Common myeloid progenitor, CD34-positive (primary cell): Measurements from ENCODE around the gene ERBB4.

Experiments
- CTCF ChIA-PET: fragments of 350-600 bp; sonication (Branson Sonifier 250); formaldehyde crosslinking; loops from one replicate; lab custom pipeline; 2021; ENCODE audit warnings: antibody characterized with exemption; lab: Charles Lee
- POLR2A ChIA-PET: fragments of 350-600 bp; sonication (Branson Sonifier 250); formaldehyde crosslinking; loops from one replicate; lab custom pipeline; 2021; ENCODE audit warnings: antibody characterized with exemption; lab: Charles Lee
- DNase-seq, 3 donors: peaks; one replicate each; pipeline versions ENCODE4 v3.0.0 to v3.0.0-alpha.2; 2013
- H3K27ac ChIP-seq, 2 experiments: 1 replicate in 1 of 2; 2 replicates in 1 of 2; pipeline ENCODE4 v1.7.0; 2013; ENCODE audit warnings: inconsistent platforms in 2 of 2, low read length in 2 of 2, mild to moderate bottlenecking in 2 of 2, low read depth in 1 of 2, moderate library complexity in 1 of 2; ENCODE audit not compliant: severe bottlenecking in 2 of 2, insufficient read depth in 1 of 2, poor library complexity in 1 of 2
- H3K27me3 ChIP-seq, 5 experiments: replicated peaks in 2 of 5; 1 replicate in 3 of 5; 2 replicates in 2 of 5; pipeline versions ENCODE4 v1.6.1 to v1.7.0; 2013; ENCODE audit warnings: low read length in 4 of 5, mild to moderate bottlenecking in 2 of 5, moderate library complexity in 2 of 5, inconsistent platforms in 1 of 5; ENCODE audit not compliant: insufficient read depth in 5 of 5, control insufficient read depth in 4 of 5
- H3K36me3 ChIP-seq, 4 experiments: 1 replicate in 2 of 4; 2 replicates in 2 of 4; pipeline versions ENCODE4 v1.6.1 to v1.7.0; 2013; ENCODE audit warnings: low read length in 3 of 4, control low read depth in 1 of 4, mild to moderate bottlenecking in 1 of 4; ENCODE audit not compliant: control insufficient read depth in 4 of 4, insufficient read depth in 4 of 4
- H3K4me1 ChIP-seq, 4 experiments: 1 replicate in 3 of 4; 2 replicates in 1 of 4; pipeline versions ENCODE4 v1.6.1 to v1.7.1; 2013; ENCODE audit warnings: low read length in 3 of 4, mild to moderate bottlenecking in 3 of 4, control low read depth in 1 of 4, inconsistent platforms in 1 of 4, moderate library complexity in 1 of 4; ENCODE audit not compliant: control insufficient read depth in 4 of 4, insufficient read depth in 4 of 4; ENCODE audit errors: control extremely low read depth in 1 of 4
- H3K4me3 ChIP-seq, 7 experiments: 1 replicate in 4 of 7; 2 replicates in 3 of 7; pipeline versions ENCODE4 v1.5.1 to v1.7.0; 2013; ENCODE audit warnings: mild to moderate bottlenecking in 7 of 7, low read length in 6 of 7, moderate library complexity in 6 of 7, inconsistent platforms in 2 of 7, low read depth in 2 of 7, control low read depth in 1 of 7; ENCODE audit not compliant: insufficient read depth in 4 of 7, control insufficient read depth in 1 of 7; ENCODE audit errors: extremely low read depth in 1 of 7
- H3K9me3 ChIP-seq, 5 experiments: 1 replicate in 4 of 5; 2 replicates in 1 of 5; pipeline versions ENCODE4 v1.6.1 to v1.7.1; 2013; ENCODE audit warnings: low read length in 4 of 5, mild to moderate bottlenecking in 2 of 5, inconsistent platforms in 1 of 5, low read depth in 1 of 5, moderate library complexity in 1 of 5; ENCODE audit not compliant: control insufficient read depth in 4 of 5, insufficient read depth in 2 of 5; ENCODE audit errors: control extremely low read depth in 1 of 5
- WGBS: methylation state at CpG from one replicate; pipeline ENCODE4 v1.1.5; 2013; ENCODE audit not compliant: insufficient coverage; 5-methylcytosine and 5-hydroxymethylcytosine counted together

The ERBB4 gene

DNA sequence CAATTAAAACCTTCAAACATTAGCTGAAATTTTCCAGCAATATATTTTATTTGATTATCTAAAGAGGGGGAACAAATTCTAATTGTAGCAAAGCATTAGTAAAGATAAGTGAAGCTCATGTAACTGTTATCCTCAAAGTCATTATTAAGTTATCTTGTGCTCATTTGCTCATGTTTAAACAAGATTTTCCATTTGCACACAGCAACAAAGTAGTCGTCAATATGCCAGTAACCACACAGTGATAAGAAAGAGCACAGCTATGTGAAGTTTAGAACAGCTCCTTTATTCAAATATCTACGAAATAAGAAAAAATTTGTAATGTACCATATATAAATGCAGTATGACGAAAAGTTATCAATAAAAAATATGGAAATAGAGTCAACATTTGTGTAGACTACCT, 159.5 kb downstream of the ERBB4 start:
- no CpG with 5 or more reads among the region's 3 CpGs for WGBS
- DNase-seq: no peak
- Histone ChIP-seq H3K27me3 (no peaks in the 10 kb centered on the region), H3K4me1 (no peaks in the 10 kb centered on the region), H3K4me3 (no peak overlapping the region), H3K9me3 (no peaks in the 10 kb centered on the region), H3K36me3 (no peaks in the 10 kb centered on the region), H3K27ac (no peak overlapping the region)
- POLR2A ChIA-PET: no interaction called here
- CTCF ChIA-PET: no interaction called here

DNA sequence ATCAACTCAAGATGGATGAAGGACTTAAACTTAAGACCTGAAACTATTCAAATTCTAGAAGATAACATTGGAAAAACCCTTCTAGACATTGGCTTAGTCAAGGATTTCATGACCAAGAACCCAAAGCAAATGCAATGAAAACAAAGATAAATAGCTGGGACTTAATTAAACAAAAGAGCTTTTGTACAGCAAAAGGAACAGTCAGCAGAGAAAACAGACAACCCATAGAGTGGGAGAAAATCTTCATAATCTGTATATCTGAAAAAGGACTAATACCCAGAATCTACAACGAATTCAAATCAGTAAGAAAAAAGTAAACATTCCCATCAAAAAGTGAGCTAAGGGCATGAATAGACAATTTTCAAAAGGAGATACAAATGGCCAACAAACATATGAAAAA, 171.2 kb downstream of the ERBB4 start:
- Histone ChIP-seq H3K27me3 (no peaks in the 10 kb centered on the region), H3K27ac (no peak overlapping the region), H3K9me3 (no peaks in the 10 kb centered on the region), H3K4me1 (no peaks in the 10 kb centered on the region), H3K4me3 (no peak overlapping the region), H3K36me3 (no peaks in the 10 kb centered on the region)
- POLR2A ChIA-PET: no interaction called here
- CTCF ChIA-PET: no interaction called here
- 100% methylated on average over 1 of the region's 1 CpG for WGBS
- DNase-seq: no peak

DNA sequence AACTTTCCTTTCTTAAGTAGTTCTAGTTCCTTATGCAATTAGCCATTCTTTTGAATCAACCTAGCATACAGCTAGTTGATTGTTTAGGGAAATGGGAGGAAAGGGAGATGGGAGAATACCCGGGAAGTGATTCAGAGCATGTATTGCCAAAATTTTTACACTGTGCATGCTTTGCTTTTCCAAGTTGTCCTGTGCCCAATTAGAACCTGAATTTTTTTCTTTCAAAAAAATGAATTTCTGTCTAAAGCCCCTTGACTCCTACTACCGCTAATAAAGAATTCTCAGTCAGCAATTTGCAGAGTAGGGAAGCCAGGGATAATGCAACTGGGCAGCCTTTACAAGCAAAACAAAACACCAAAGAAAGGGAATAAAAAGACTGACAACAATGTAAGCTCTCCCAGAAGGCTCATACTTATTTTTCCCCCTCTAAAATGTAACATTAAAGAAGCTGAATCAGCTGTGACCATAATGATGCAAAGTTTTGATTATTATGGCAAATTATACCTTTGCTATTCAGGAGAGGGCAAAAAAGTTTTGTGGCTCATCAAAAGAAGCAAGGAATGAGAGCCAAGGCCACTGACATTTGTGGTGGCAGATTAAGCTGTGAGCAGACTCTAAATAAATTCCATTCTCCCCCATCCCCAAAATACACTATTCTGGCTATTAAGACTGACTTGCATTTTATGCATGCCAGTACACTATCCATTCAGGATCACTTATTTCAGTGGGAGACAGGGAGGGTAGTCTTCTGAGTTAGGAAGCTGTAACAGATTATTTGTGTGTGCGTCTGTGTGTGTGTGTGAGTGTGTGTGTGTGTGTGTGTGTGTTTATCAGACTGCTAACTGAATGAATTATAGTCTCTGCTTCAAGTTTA, 174.3 kb downstream of the ERBB4 start:
- no peaks in the 10 kb centered on the region for H3K9me3 ChIP-seq
- CTCF ChIA-PET: no interaction called here

DNA sequence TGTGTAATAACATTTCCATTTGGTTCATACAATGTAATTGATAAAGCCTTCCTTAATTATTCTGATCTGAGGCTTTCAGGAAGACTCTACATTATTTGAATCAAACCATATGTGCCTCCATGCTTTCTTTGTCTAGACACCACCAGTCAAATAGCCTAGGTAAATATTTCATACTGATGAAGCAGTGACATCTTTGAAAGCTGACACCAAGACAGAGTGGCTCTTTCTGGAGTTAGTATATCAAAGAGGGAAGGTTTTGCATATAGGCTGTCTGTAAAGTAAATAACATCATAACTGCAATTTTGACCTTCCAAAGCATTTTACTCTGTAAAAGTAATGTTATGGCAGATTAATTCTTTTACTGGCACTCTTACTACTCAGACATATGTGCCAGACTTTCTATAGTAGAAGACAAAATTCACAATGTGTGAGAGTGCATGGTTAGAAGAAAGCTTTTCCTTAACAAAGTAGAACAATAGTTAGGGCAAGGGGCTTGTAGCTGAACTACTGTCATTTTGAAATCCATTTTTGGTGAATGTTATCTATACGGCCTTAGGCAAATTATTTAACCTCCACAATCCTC, 177.3 kb downstream of the ERBB4 start:
- Histone ChIP-seq H3K36me3 (no peaks in the 10 kb centered on the region), H3K4me3 (no peak overlapping the region), H3K9me3 (no peaks in the 10 kb centered on the region), H3K4me1 (no peaks in the 10 kb centered on the region), H3K27me3 (no peaks in the 10 kb centered on the region), H3K27ac (no peak overlapping the region)
- no CpG with 5 or more reads among the region's 1 CpG for WGBS
- ChIA-PET POLR2A (no interaction called here), CTCF (no interaction called here)
- no peak for DNase-seq

More for the DNA sequence above, 174.3 kb downstream of the ERBB4 start:
- no peaks in the 10 kb centered on the region for H3K36me3 ChIP-seq
- H3K27ac ChIP-seq: no peak overlapping the region
- POLR2A ChIA-PET: no interaction called here
- H3K4me1 ChIP-seq: no peaks in the 10 kb centered on the region
- no peak for DNase-seq
- H3K27me3 ChIP-seq: no peaks in the 10 kb centered on the region
- 100% methylated on average over 1 of the region's 3 CpGs for WGBS
- H3K4me3 ChIP-seq: no peak overlapping the region

DNA sequence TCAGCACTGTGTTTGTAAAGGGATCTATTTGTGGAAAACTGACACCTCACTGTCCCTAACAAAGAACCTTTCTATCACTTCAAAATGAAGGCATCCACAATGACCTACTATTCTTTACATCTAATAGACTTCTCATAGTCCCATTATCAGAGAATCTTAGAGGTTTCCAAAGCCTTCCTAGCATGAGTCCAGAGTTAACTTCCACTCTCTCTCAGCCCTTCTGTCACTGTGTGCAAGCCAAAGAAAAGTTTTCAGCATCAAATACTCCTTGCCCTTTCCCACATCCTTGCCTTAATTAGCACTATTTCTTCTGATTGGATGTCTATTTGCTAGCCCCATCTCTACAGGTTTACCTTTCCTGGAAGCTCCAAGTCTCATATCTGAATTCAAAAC, 178.5 kb downstream of the ERBB4 start:
- Histone ChIP-seq H3K36me3 (no peaks in the 10 kb centered on the region), H3K4me1 (no peaks in the 10 kb centered on the region), H3K9me3 (no peaks in the 10 kb centered on the region), H3K27ac (no peak overlapping the region), H3K4me3 (no peak overlapping the region), H3K27me3 (no peaks in the 10 kb centered on the region)
- no peak for DNase-seq
- CTCF ChIA-PET: no interaction called here
- POLR2A ChIA-PET: no interaction called here

DNA sequence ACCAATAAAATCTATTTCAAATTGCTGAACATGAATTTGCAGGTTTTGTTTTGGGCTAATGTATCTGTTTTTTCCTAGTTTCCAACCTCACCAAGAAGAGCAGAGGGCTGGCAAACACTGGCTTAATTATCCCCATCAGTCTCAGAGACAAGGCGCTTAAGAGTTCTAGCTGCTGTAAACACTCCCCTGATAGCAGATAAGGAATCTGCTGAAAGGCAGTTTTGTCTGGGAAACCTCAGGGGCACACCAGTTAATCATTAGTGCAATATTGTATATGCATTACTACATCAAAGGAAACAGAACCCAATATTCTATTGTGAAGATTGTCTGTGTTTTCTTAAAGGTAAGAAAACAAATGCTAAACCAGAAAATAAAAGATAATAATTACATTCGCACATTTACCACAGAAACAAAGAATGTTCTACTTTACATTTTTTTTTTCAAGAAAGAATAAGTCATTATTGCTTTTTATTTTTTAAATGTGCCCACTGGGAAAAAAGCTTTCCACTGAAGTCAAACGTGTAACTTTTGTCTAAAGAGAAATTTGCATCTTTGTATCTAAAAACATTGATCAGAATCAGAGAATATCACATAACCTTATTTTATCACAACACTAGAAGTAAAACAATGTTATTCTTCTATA, 179.1 kb downstream of the ERBB4 start:
- H3K4me1 ChIP-seq: no peaks in the 10 kb centered on the region

DNA sequence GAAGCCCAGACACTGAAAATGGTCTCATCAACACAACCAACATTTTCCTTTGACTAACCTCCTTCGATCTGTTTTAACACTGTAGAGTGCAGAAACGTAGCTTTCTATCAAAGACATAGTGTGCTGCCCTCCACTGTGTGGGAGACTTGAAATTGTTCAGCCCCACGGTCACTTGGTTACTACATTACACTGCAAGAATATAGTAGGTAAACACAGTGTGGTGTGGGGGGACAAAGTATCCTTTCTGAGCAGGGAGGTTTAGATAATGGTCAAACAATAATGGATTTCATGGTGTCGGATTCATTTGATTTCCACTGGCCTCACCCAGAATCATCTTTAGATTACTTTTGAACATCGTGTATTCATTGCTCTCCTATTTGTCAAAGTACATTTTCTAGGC, 181.0 kb downstream of the ERBB4 start:
- Histone ChIP-seq H3K27ac (no peak overlapping the region), H3K4me1 (no peaks in the 10 kb centered on the region), H3K36me3 (no peaks in the 10 kb centered on the region), H3K4me3 (no peak overlapping the region), H3K27me3 (no peaks in the 10 kb centered on the region), H3K9me3 (no peaks in the 10 kb centered on the region)
- no peak for DNase-seq
- ChIA-PET CTCF (interaction anchor here (0.8 kb wide), 1 partner anchor 13 kb away, joined by 3 read pairs; no protein-coding TSS in a partner anchor), POLR2A (no interaction called here)
- WGBS: 100% methylated on average over 3 of the region's 5 CpGs

More for the DNA sequence above, 179.1 kb downstream of the ERBB4 start:
- Histone ChIP-seq H3K4me3 (no peak overlapping the region), H3K27ac (no peak overlapping the region), H3K36me3 (no peaks in the 10 kb centered on the region), H3K9me3 (no peaks in the 10 kb centered on the region), H3K27me3 (no peaks in the 10 kb centered on the region)
- DNase-seq: no peak
- WGBS: no CpG with 5 or more reads among the region's 3 CpGs
- CTCF ChIA-PET: no interaction called here
- POLR2A ChIA-PET: no interaction called here
